ELF-1 (cell line): ENCODE results near the gene SUFU.
"Not testable (repeated sequence)": the region's sequence is repeated elsewhere in the genome, so short reads cannot be mapped to it uniquely, and the experiment has no call there.

Experiments used
- DNase-seq: peaks from one replicate; pipeline ENCODE4 v3.0.0-alpha.2; 2016; ENCODE audit warnings: low read depth, low spot score

SUFU gene

DNA sequence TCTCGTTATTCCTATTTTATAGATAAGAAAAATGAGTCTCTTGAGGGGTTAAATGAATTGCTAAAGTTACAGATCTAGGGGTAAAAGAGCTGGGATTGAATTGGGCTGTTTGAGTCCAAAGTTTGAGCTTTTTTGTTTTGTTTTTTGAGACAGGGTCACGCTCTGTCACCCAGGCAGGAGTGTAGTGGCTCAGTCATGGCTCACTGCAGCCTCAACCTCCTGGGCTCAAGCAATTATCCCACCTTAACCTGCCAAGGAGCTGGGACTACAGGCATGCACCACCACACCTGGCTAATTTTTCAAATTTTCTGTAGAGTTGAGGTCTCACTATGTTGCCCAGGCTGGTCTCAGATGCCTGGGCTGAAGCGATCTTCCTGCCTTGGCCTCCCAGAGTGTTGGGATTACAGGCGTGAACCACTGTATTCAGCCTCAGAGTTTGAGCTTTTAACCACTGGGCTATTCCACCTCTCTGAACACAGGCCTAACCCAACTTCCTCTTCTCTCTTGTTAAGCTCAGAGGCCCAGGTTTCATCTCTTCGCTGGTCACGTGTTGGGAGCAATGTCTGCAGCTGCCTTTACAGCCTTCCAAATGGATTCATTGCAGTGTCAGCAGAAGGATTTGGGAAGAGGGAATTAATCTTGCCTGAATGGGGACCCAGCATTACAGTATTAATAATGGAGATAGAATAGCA lies 8.0 kb downstream of the SUFU start:
- no peak for DNase-seq

DNA sequence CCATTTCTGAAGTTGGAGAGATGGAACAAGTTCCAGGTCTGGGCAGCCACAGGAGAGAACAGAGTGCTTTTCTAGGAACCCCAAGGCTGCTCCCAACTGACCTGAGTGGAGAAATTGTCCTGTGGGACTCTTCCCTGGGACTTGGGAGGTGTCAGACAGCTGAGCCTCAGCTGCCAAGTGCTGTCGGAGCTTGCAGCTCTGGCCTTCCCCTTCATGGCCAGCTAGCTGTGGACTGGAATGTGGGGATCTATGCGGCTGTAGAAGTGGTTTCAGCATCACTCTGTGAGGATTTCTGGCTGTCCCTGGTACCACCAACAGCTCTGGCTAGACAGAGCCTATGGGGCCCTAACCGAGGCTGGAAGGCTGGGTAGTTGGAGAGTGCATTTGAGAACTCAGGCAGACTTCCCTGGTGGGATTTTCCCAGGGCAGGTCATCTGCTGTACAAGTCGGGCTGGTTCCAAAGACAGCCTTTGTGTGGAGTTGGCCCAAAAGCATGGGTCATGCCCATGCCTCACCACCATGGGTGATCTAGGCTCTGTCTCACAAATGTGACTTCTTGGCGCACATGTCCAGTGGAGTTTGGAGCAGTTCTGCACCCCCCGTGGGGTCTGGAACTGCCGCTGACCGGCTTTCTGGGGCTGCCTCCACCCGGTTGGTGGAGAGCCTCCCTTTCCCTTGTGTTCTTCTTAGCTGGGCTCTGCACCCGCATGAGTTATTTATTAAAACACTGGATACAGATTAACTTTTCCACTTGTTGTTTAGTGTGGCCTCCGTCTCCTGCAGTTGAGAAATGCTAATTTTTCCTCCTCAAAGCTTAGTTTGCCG lies 10.9 kb downstream of the SUFU start:
- DNase-seq: no peak

GRCh38 chr10:102515724-102516123 lies 12.0 kb downstream of the SUFU start:
- DNase-seq: no peak

- DNase-seq: peak; percentile 53
Observed at GRCh38 chr10:102517553-102517952, 13.8 kb downstream of the SUFU start.

GRCh38 chr10:102519246-102519825 lies 15.6 kb downstream of the SUFU start:
- DNase-seq: no peak

- DNase-seq: no peak
Observed at GRCh38 chr10:102522874-102523249, 19.1 kb downstream of the SUFU start.

- DNase-seq: no peak
Observed at GRCh38 chr10:102523250-102524029, 19.7 kb downstream of the SUFU start.

GRCh38 chr10:102524746-102525145 lies 21.0 kb downstream of the SUFU start:
- no peak for DNase-seq

- DNase-seq: no peak
Observed at GRCh38 chr10:102527546-102527945, 23.8 kb downstream of the SUFU start.

- no peak for DNase-seq
Observed at GRCh38 chr10:102534333-102534732, 30.6 kb downstream of the SUFU start.

DNA sequence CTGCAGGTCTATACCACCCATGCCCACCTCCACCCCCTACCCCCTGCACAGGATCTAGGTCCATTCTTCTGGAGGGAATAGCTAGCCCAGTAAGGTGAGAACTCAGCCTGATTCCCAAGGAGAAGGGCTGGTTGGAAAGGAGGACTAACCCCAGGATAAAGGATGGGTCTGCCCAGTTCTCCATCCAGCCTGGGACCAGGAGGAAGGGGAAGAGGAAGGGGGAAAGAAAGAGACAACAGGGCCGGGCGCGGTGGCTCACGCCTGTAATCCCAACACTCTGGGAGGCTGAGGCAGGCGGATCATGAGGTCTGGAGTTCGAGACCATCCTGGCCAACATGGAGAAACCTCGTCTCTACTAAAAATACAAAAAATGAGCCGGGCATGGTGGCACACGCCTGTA lies 31.2 kb downstream of the SUFU start:
- not testable (repeated sequence) for DNase-seq

DNA sequence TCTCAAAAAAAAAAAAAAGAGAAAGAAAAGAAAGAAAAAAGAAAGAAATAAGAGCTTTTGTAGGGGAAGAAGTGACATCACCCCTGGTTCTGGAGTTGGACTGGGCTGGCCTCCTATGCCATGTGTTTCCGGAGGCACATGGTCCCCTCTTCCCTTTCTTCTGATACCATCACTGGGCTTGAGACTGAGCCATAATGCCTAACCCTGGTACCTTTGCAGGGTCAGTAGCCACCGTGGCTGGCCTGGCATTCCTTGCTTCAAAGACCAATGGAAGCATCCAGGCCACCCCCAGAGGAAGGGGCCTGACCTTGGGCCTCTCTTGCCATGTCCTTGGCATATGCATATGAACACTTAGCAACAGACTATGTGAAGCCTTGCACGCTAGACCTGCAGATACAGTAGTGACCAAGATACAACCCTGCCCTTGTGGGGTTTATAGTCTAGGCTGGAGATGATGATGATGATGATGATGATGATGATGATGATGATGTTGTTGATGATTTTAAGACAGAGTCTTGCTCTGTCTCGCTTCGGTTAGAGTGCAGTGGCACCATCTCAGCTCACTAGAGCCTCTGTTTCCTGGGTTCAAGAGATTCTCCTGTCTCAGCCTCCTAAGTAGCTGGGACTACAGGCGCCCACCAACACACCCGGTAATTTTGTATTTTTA lies 31.8 kb downstream of the SUFU start:
- DNase-seq: no peak

DNA sequence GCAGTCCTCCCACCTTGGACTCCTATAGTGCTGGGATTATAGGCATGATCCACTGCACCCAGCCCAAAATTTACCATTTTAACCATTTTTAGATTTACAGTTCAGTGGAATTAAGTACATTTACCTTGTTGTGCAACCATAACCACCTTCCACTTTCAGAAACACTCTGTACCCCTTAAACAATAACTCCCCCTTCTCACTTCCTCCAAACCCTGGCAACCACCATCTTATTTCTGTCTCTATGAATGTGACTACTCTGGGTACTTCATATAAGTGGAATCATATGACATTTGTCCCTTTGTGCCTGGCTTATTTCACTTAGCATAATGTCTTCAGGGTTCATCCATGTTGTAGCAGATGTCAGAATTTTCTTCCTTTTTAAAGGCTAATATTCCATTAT lies 33.6 kb downstream of the SUFU start:
- DNase-seq: no peak

DNA sequence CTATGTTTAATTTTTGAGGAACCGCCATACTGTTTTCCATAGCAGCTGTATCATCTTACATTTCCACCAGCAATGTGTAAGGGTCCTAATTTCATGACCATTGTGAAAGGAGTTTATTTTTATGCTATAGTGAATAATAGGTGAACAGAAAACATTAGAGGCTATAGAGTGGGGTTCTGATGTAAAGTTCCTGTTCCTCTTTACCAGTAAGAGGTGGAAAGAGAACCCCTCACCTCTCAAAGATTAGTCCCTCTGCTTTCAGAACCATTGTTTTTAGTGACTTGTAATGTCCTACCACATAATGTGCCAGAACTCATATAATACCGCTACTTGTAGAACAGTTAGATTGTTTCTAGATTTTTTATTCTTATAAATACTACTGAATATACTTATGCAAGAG lies 34.2 kb downstream of the SUFU start:
- DNase-seq: no peak

DNA sequence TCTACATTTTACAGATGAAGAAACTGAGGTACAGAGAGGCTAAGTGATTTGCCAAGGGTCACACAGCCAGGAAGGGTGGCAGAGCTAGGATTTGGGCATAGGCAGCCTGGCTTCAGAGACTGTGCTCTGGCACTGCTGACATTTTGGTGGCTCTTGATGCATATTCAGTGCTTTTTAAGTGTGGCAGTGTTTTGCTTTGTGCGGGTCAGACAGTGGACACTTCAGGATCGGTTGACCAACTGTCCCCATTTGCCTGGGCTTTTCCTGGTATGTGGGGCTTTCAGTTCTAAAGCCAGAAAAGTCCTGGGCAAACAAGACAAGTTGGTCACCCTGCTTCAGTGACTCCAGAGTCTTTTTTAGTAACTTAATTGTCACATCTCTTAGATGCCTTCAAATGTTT lies 35.0 kb downstream of the SUFU start:
- no peak for DNase-seq

DNA sequence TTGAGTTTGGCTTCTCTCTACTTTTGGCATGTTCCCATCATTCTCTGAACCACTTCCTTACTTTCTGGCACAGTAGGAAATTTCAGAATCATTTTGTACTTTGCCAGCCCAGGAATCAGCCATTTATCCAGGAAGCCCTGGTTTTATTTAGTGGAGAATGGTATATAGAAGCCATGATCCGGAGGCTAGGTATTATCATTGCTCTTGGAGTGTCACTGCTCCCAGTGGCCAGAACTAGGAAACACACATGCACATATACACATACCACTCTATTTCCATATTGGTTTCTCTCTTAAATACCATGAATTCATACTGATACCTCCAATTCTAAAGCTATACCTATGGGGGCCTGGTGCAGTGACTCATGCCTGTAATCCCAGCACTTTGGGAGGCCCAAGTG lies 36.3 kb downstream of the SUFU start:
- no peak for DNase-seq

DNA sequence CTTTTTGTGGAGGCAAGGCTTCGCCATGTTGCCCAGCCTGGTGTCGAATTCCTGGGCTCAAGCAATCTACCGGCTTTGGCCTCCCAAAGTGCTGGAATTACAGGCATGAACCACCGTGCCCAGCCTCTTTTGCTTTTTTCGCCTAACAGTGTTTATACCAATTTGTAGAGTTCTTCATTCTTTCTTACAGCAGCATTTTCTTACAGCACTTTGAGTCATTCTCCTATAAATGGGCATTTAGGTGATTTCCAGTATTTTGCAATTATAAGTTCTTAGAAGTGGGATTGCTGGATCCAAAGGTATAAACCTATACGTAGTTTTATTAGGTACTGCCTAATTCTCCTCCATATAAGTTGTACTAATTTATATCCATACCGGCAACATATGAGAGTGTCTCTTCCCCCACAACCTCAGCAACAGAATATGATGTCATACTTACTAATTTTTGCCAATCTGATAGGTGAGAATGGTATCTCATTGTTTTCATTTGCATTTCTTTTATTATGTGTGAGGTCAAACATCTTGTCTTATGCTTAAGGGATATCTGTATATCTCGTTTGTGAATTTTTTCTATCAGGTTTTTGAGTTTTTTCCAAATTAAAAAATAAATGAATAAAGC lies 39.1 kb downstream of the SUFU start:
- no peak for DNase-seq

DNA sequence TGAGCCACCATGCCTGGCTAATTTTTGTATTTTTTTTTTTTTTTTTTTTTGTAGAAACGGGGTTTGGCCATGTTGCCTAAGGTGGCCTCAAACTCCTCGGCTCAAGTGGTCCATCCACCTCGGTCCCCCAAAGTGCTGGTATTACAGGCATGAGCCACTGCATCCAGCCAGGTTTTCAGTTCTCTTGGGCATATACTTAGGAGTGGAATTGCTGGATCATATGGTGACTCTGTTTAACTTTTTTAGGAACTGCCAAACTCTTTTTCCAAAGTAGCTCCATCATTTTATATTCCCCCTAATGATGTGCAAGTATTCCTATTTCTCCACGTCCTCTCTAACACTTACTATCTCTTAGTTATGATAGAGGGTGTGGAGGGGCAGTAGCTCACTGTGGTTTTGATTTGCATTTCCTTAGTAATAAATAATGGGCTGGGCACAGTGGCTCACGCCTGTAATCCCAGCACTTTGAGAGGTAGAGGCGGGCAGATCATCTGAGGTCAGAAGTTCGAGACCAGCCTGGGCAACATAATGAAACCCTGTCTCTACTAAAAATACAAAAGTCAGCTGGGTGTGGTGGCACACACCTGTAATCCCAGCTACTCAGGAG lies 41.6 kb downstream of the SUFU start:
- DNase-seq: no peak

- DNase-seq: no peak
Observed at GRCh38 chr10:102545997-102546396, 42.2 kb downstream of the SUFU start.

- DNase-seq: no peak
Observed at GRCh38 chr10:102546606-102547320, 43.0 kb downstream of the SUFU start.
